GM12892 (cell line): Measurements from ENCODE around the gene B3GALT5.

Experiments used
- DNase-seq: peaks from one replicate; pipeline ENCODE4 v3.0.0; 2011; ENCODE audit not compliant: insufficient read length
- FAIRE-seq: peaks from 2 replicates; lab custom pipeline; 2011; peaks lifted over from hg19 to GRCh38; lab: Jason Lieb, UNC
- POLR2A ChIP-seq: IDR thresholded peaks from 2 replicates; pipeline ENCODE4 v1.6.1; 2011; ENCODE audit warnings: low read depth, low read length, control low read depth
- POLR2AphosphoS5 ChIP-seq: IDR thresholded peaks from 2 replicates; pipeline ENCODE4 v1.6.1; 2011; ENCODE audit warnings: low read depth, low read length, control low read depth
- TAF1 ChIP-seq: IDR thresholded peaks from 2 replicates; pipeline ENCODE4 v1.6.1; 2011; ENCODE audit warnings: low read depth, mild to moderate bottlenecking, control low read depth, low read length, borderline replicate concordance

The B3GALT5 gene

DNA sequence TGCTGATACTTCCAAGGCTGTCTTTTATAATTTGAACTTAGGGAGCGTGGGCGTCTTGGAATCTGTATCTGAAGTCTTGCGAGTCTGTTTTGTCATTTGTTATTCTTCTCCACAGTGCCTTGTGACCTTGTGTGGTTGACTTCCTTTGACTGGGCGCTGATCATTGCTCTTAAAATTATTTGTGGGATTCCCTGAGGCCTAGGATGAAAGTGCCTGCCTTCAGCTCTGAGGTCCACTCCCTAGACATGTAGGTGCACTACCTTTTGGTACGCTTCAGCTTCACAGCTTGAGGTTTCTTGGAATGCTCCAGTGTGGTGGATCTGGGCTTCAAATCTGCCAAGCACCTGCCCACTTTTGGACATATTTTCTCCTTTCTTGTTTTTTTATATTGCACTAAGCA lies 82.0 kb downstream of the B3GALT5 start:
- DNase-seq (no peak), FAIRE-seq (no peak)
- TF ChIP-seq POLR2AphosphoS5 (no peak), TAF1 (no peak)

DNA sequence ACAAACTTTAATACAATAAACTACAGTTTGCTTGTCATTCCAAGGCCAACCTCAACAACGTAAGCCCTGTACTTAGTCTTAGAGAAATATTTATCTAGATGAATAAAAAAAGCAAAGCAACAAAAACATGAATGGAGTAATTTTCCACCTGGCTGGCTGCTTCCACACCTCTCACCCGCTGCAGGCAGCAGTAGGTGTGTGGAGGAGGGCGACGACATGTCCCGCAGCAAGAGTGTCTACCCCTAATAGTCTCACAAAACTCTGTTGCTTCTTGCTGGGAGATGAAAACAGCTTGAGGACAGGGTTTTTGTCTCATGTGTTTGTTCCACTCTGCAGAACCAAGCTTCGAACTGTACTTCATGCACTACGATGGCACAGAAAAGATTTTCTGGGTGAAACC lies 83.5 kb downstream of the B3GALT5 start:
- FAIRE-seq, result no peak
- TF ChIP-seq POLR2AphosphoS5, result no peak
- no peak for TF ChIP-seq TAF1
- no peak for TF ChIP-seq POLR2A
- no peak for DNase-seq

DNA sequence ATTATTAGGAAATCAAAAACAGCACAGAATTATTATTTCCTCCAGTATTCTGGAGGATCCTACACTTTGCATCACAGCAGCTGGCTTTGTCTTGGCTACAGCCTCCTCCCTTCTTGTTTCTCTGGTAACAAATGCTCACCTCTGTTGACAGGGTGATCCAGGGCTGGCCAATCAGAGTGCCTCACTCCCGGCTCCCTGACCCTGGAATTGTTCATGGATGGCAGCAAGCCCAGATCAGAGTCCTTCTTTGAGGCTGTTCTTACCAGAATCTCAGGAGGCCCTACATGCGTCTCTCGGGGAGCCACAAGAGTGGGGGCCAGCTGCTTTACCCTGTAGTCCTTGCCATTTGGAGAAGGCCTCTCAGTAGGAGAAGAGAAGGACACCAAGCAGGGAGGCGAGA lies 83.9 kb downstream of the B3GALT5 start:
- no peak for FAIRE-seq
- DNase-seq, result no peak
- TF ChIP-seq TAF1 (no peak), POLR2AphosphoS5 (no peak), POLR2A (no peak)

DNA sequence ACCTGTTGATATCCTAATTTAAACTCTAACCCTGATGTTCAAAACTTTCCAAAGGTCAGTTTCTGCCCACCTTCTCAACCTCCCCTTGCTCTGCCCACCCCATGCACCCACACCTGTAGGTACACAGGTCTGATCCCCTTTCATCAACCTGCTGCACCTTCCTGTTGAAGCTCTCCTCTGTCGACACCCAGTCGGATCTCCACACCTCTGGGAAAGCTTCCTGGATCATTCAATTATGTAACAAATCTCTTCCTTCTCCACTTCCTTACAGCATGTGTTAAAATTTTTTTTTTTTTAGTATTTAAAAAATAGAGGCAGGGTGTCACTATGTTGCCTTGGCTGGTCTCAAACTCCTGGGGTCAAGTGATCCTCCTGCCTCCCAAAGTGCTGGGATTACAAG lies 87.6 kb downstream of the B3GALT5 start:
- TF ChIP-seq POLR2A, result no peak
- no peak for TF ChIP-seq POLR2AphosphoS5
- TF ChIP-seq TAF1, result no peak
- DNase-seq (no peak), FAIRE-seq (no peak)

DNA sequence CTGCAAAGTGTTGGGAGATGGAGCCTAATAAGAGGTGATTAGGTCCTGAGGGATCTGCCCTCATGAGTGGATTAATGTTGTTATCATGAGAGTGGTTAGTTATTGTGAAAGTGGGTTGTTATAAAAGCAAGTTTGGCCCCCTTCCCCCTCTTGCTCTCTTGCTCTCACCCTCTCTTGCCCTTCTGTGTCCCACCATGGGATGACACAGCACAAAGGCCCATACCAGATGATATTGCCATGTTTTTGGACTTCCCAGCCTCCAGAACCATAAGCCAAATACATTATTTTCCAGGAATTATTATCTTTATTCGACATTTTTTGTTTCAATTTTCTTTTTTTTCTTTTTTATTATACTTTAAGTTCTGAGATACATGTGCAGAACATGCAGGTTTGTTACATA lies 90.8 kb downstream of the B3GALT5 start:
- TF ChIP-seq POLR2AphosphoS5, result no peak
- no peak for TF ChIP-seq POLR2A
- no peak for TF ChIP-seq TAF1
- DNase-seq (no peak), FAIRE-seq (no peak)

DNA sequence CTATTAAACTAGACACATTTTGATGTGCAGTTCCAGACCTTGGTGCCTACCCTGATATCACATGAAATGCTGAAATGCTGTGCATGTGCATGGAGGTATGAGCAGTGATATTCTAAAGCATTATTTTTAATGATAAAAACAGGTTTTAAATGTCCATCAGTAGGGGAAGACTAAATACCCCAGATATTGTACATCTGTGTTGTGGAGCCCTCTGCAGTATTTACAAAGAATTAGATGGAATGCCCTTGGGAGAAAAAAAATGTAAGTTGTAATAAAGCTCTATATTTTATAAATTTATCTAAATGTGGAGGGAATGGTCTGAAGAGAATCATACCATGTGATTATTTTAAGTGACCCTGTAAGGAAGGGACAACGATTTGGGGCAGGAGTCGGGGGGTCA lies 93.1 kb downstream of the B3GALT5 start:
- no peak for TF ChIP-seq POLR2A
- no peak for TF ChIP-seq POLR2AphosphoS5
- no peak for TF ChIP-seq TAF1
- DNase-seq, result no peak
- FAIRE-seq, result no peak

DNA sequence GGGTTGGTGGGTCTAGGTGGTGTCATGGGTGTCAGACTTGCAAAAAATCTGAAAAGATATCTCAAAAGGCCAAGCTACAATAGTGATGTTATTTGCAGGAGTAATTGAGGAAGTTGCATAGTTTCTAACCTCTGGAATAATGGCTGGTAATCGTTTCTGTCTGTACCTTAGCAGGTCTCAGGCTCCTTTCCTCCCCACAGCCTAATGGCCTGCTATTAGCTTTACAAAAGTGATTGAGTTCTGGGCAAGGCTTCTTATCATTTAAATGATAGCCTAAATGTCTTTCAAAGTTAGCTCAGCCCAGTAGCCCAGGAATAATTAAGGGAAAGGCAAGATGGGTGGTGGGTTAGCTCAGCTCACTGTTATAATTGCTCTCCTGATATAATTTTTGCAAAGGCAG lies 94.6 kb downstream of the B3GALT5 start:
- FAIRE-seq (no peak), DNase-seq (no peak)
- TF ChIP-seq POLR2AphosphoS5, result no peak
- TF ChIP-seq POLR2A, result no peak
- no peak for TF ChIP-seq TAF1

DNA sequence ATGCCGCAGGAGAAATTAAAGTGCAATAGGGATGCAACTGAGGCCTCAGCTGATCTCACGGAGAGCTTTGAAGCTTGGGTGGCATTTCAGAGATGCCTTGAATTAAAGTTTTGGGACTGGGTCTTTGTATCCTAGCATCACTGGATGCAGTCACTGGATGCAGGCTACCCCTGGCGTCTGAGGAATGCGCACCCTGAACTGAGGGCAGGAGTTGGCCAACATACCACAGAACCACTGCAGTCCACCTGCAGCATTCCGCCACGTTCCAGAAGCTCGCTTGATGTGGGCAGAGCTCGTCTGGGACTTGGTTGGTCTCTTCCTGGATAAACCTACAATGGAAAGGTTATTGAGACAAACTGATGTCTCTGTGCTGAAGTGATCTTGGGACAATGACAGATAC lies 98.1 kb downstream of the B3GALT5 start:
- FAIRE-seq (no peak), DNase-seq (no peak)
- TF ChIP-seq POLR2AphosphoS5, result no peak

DNA sequence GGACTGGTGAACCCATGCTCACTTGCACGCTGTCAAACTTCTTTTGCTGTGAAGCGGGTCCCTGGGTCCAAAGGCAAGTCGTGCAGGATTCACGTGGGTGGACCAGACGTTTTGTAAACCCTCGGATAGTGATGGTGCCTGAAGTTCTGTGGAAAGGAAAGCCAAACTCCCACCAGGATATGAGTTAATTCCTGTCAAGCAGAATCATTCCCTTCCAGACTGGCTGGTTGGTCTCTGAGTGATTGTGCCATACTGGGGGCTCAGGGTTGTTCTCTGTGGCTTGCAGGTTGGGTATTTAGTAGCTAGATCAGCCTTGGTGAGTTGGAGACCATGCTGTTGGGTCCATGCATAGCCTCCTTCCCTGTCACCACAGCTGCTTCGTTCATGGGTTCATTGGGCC lies 99.5 kb downstream of the B3GALT5 start:
- no peak for FAIRE-seq
- no peak for TF ChIP-seq TAF1
- no peak for TF ChIP-seq POLR2AphosphoS5
- no peak for TF ChIP-seq POLR2A
- DNase-seq, result no peak

DNA sequence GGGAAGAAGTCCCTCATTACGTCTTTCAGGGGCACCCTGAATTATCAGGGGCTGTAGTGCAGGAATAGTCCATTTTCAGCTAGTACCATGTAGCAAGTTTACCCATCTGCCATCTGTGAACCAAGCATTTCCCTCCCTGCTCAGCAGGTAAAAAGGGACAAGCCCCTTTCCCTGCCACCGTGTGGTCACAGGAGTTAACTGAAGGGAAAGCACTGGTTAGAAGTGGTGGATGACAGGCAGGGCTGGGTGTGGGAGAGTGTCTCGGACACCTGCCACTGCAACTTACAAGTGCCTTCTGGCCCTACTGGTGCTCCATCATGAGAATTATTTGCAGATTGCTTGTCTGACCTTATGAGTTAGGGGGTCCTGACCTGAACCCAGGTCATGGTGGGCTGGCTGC lies 100.2 kb downstream of the B3GALT5 start:
- TF ChIP-seq POLR2A (no peak), POLR2AphosphoS5 (no peak), TAF1 (no peak)
- FAIRE-seq, result no peak
- no peak for DNase-seq

DNA sequence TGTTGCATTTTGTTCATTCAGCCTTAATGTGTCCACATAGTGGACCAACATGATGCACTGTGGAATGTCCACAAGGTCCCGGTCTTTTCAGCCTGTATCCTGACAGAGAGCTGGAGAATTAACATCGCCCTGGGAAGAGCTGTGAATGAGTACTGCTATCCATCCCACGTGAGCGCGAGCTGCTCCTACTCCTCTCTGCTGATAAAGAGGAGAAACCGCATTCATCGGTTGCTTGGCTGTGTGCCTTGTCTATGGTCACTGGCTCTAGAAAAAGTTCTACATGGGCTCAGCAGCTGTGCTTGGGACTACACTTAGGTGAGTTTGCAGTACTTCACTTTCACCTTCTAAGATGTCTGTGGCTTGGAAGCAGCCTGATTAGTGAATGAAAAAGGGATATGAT lies 101.2 kb downstream of the B3GALT5 start:
- FAIRE-seq (no peak), DNase-seq (no peak)
- no peak for TF ChIP-seq POLR2AphosphoS5
- no peak for TF ChIP-seq TAF1
- no peak for TF ChIP-seq POLR2A

DNA sequence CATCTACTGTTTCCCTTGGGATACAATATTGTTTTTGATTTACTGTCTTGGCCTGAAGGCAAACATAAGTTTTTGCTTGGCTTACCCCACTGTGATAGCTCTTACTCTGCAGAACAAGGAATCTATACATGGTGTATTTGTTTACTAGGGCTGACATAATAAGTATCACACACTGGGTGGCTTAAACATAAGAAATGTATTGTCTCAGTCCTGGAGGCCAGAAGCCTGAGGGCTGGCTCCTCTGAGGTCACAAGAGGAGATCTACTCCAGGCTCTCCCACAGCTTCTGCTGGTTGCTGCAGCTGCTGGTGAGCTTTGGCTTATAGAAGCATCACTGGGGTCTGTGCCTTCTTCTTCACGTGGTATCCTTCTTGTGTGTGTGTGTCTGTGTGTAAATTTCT lies 101.6 kb downstream of the B3GALT5 start:
- DNase-seq, result no peak
- no peak for TF ChIP-seq POLR2A
- no peak for FAIRE-seq

DNA sequence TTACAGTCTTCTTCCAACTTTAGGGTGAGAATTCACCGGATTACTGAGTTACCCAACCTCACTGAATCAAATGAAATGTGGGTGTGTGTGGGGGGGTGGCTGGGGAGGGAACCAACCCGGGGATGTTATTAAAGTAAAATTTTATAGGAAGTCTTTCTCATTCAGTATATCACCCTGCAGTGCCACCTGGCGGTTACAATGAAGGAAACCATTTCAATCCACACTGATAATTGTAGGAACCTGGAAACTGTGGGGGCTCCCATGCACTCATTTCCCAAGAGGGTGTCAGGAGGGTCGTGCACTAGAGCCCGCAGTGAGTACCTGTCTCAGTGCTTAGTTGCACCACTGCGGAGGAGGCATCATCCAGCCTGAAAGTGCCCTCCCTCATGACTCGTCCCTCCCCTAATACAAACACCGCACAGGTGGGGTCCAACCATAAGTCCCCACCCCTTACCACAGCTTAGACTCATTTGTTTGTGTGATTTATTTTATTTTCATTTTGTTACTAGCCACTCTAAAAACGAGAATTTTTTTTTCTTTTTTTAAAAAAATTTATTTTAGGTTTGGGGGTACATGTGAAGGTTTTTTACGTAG lies 103.2 kb downstream of the B3GALT5 start:
- no peak for DNase-seq
- no peak for TF ChIP-seq POLR2A
- TF ChIP-seq TAF1, result no peak
- TF ChIP-seq POLR2AphosphoS5, result no peak

More for the DNA sequence above, 103.2 kb downstream of the B3GALT5 start:
- FAIRE-seq, result no peak
